ENCODE data around the gene ABCB9. TPM values are rescaled to one million over a fixed set of nuclear protein-coding genes. Genes with fewer than 3 reads are reported as not detected.

The ABCB9 gene
- total and polyA plus RNA-seq, 2 of the 8 experiments (the other 6 are each of a cell fraction or from before 2014, with no cell fraction given), result 3.8 to 8.0 TPM

DNA sequence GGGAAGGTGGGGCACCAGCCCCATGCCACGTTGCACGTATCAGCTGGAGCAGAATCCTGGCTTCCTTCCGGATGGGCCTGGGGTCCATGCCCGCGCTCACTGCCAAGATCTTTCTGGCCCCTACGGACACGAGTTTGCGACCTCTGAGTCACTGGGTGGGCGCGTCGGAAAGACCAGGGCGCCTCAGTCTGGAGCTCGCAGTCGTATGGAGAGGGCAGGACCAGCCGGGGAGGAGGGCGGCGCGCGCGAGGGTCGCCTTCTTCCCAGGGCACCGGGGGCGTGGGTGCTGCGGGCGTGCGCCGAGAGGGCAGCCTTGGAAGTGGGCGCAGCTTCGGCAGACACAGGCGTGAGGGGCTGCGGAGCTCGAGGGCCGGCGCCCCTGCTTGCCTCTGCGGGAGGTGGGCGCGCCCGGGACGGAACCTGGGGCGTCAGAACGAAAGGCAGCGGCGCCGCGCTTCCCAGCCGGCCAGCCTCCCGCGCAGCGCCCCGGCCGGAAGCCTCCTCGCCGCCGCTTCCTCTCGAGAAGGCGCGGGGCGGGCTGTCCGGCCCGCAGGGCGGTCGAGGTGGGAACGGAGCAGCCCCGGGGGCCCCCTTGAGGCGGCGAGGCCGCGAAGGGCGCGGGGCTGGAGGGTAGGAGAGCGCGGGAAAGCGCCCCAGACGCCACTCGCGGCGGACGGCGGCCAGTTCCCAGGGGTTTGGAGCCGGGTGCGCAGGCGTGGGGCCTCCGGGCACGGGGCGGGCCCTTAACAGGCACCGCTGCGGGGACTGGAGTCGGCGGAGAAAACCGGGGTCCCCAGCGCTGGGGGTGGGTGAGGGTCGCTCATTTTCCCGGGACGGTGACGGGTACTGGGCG is 14.1 kb upstream of the ABCB9 start, which contains the start of gene ARL6IP4:
Gene ARL6IP4, plus strand, starts transcription at position 499 of the 853 bp plus-strand sequence. CDS start 459 bp downstream, outside the sequence.
- Histone ChIP-seq H3K4ac (replicated peaks; ENCODE audit: insufficient read length, low read depth, low read length) (peak within 1 kb of the TSS; percentile 48), H4K5ac (ENCODE audit: insufficient read length, low read depth, low read length) (peak within 1 kb of the TSS; percentile 28), H3K36me3 (ENCODE audit: control insufficient read depth in 2 of 4, insufficient read depth in 4 of 4, low read length in 3 of 4) (peaks cover 0 to 6% (median 1%) of the 10 kb centered on the region in 4 experiments; a peak in 2 of 8 replicates), H2BK5ac (ENCODE audit: low read depth, low read length) (peak within 1 kb of the TSS; percentile 87; the same call in 1 of the 2 replicates), H2BK12ac (ENCODE audit: low read depth, low read length) (0 out of 2 replicates have a peak within 1 kb of the TSS, but pooled peaks have one; percentile 39), H2AFZ (ENCODE audit: low read length) (peak within 1 kb of the TSS; percentile 42; the same call in 1 of the 2 replicates), H3K14ac (ENCODE audit: insufficient read length) (no peak within 1 kb of the TSS), H2BK120ac (replicated peaks; ENCODE audit: low read depth, low read length) (no peak within 1 kb of the TSS), H4K20me1 (replicated peaks in 1 of 2; ENCODE audit: control insufficient read depth in 1 of 2, insufficient read depth in 2 of 2, low read length in 2 of 2) (peaks cover 0 to 12% of the 10 kb centered on the region in 2 experiments), H3K4me3 (ENCODE audit: extremely low read depth in 1 of 4, insufficient read depth in 2 of 4, low read depth in 3 of 4, low read length in 4 of 4) (peak within 1 kb of the TSS; percentile 77 to 92 (median 85)), H3K9ac (replicated peaks in 1 of 4; ENCODE audit: extremely low read depth in 1 of 4, low read depth in 3 of 4, low read length in 3 of 4) (peak within 1 kb of the TSS; percentile 66 to 88 (median 78)), H3K4me1 (replicated peaks in 1 of 4; ENCODE audit: control insufficient read depth in 3 of 4, insufficient read depth in 4 of 4, low read length in 3 of 4) (peaks cover 0 to 20% (median 11%) of the 10 kb centered on the region in 4 experiments; a peak in 6 of 7 replicates), H3K79me2 (ENCODE audit: control insufficient read depth in 1 of 2, insufficient read depth in 2 of 2, low read length in 2 of 2) (peaks cover 0 to 11% of the 10 kb centered on the region in 2 experiments; a peak in 1 of 4 replicates), H3K27ac (ENCODE audit: low read depth, low read length) (peak within 1 kb of the TSS; percentile 47), H3K56ac (replicated peaks; ENCODE audit: insufficient read length, low read depth, low read length) (peak within 1 kb of the TSS; percentile 47), H3K9me3 (ENCODE audit: insufficient read depth in 2 of 2, low read depth in 1 of 2, low read length in 1 of 2) (no peaks in the 10 kb centered on the region), H2BK15ac (ENCODE audit: low read length) (0 out of 2 replicates have a peak within 1 kb of the TSS, but pooled peaks have one; percentile 16), H3K27me3 (replicated peaks in 1 of 4; ENCODE audit: control insufficient read depth in 3 of 4, extremely low read depth in 1 of 4, insufficient read depth in 3 of 4, low read length in 3 of 4) (no peaks in the 10 kb centered on the region), H2BK20ac (ENCODE audit: low read length) (no peak within 1 kb of the TSS), H4K91ac (replicated peaks; ENCODE audit: insufficient read length, low read length) (peak within 1 kb of the TSS; percentile 82), H3K79me1 (ENCODE audit: low read depth, low read length) (peaks cover 7% of the 10 kb centered on the region; the same call in 1 of the 2 replicates), H3K23ac (ENCODE audit: insufficient read length) (no peak within 1 kb of the TSS), H3K4me2 (ENCODE audit: insufficient read depth in 1 of 2, low read depth in 2 of 2, low read length in 2 of 2) (peak within 1 kb of the TSS; percentile 90 to 95), H3K18ac (ENCODE audit: extremely low read depth, low read length) (peak within 1 kb of the TSS; percentile 71), H3K23me2 (ENCODE audit: low read depth, low read length) (peaks cover 20% of the 10 kb centered on the region; the same call in 1 of the 2 replicates), H4K8ac (ENCODE audit: extremely low read depth, insufficient read depth, low read length) (peak within 1 kb of the TSS; percentile 95), H2AK5ac (ENCODE audit: low read depth, low read length) (peak within 1 kb of the TSS; percentile 88; the same call in 1 of the 2 replicates)
- ChIA-PET POLR2A (ENCODE audit: partially characterized antibody) (interaction anchor here (0.8 to 2.8 kb wide), 16 partner anchors 10 to 252 kb away, joined by 3 to 13 read pairs (median 3); partner anchors contain the start of genes MPHOSPH9 and MTRFR), CTCF (ENCODE audit: partially characterized antibody) (interaction anchor here (0.6 to 1.8 kb wide), 6 partner anchors 113 to 490 kb away, joined by 3 to 5 read pairs (median 4); partner anchors contain the start of genes MPHOSPH9 and MTRFR)
- no peak for FAIRE-seq
- WGBS, 2 experiments (ENCODE audit: extremely low coverage in 1 of 2, insufficient coverage in 1 of 2, insufficient read length in 1 of 2, insufficient replicate concordance in 2 of 2, low coverage in 1 of 2, low lambda C conversion rate in 2 of 2, missing lambda C conversion rate in 1 of 2), result 4% methylated on average over 69 of the region's 96 CpGs; no CpG with 5 or more reads in 1 of the 2 experiments
- peak in 1 of 2 experiments; percentile 78 for DNase-seq (ENCODE audit: low read depth in 1 of 2, low spot score in 2 of 2)
- TF ChIP-seq CHD2 (IDR thresholded peaks at IDR 0.05; ENCODE audit: low read length) (peak; percentile 5; the same call in 1 of the 2 replicates), TAF1 (IDR thresholded peaks at IDR 0.05; ENCODE audit: low read depth, low read length) (peak; percentile 70), TAF7 (optimal IDR thresholded peaks at IDR 0.05; ENCODE audit: borderline replicate concordance, low read depth, low read length) (peak; percentile 74), SIN3A (conservative IDR thresholded peaks at IDR 0.05 in 1 of 2, IDR thresholded peaks at IDR 0.05 in 1 of 2; ENCODE audit: low read depth in 1 of 2, low read length in 2 of 2) (peak in 1 of 2 experiments; percentile 30; a peak in 2 of 4 replicates)
- TF ChIP-seq, protein P1, sequence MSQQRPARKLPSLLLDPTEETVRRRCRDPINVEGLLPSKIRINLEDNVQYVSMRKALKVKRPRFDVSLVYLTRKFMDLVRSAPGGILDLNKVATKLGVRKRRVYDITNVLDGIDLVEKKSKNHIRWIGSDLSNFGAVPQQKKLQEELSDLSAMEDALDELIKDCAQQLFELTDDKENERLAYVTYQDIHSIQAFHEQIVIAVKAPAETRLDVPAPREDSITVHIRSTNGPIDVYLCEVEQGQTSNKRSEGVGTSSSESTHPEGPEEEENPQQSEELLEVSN (IDR thresholded peaks at IDR 0.05), result peak; percentile 57
- TF ChIP-seq, protein P2, sequence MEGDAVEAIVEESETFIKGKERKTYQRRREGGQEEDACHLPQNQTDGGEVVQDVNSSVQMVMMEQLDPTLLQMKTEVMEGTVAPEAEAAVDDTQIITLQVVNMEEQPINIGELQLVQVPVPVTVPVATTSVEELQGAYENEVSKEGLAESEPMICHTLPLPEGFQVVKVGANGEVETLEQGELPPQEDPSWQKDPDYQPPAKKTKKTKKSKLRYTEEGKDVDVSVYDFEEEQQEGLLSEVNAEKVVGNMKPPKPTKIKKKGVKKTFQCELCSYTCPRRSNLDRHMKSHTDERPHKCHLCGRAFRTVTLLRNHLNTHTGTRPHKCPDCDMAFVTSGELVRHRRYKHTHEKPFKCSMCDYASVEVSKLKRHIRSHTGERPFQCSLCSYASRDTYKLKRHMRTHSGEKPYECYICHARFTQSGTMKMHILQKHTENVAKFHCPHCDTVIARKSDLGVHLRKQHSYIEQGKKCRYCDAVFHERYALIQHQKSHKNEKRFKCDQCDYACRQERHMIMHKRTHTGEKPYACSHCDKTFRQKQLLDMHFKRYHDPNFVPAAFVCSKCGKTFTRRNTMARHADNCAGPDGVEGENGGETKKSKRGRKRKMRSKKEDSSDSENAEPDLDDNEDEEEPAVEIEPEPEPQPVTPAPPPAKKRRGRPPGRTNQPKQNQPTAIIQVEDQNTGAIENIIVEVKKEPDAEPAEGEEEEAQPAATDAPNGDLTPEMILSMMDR (IDR thresholded peaks at IDR 0.05; ENCODE audit: control extremely low read depth in 1 of 3, insufficient read depth in 1 of 3, low read depth in 1 of 3, low read length in 3 of 3), result no peak

Measured in H1 (cell line).